WTC11 (cell line): Measurements from ENCODE around the gene TRMT2B. TPM values are rescaled to one million over a fixed set of nuclear protein-coding genes. Genes with fewer than 3 reads are reported as not detected.

ENCODE experiments used
- ATAC-seq: fragments of 200-7000 bp; cut with Tn5 transposase; 2 replicates; pipeline ENCODE4 v1.10.0; 2021; ENCODE audit warnings: mild to moderate bottlenecking, moderate library complexity
- CTCF ChIA-PET: fragments of 300-600 bp; sonication (Branson Sonifier 250); formaldehyde crosslinking; loops from one replicate; lab custom pipeline; 2021; ENCODE audit warnings: antibody characterized with exemption; lab: Charles Lee
- POLR2A ChIA-PET: fragments of 350-600 bp; sonication (Branson Sonifier 250); formaldehyde crosslinking; loops from one replicate; lab custom pipeline; 2021; ENCODE audit warnings: antibody characterized with exemption; lab: Charles Lee
- DNase-seq: peaks from one replicate; pipeline ENCODE4 v3.0.0; 2021; ENCODE audit warnings: low spot score
- H3K27ac Mint-ChIP-seq: 2 replicates; pipeline ENCODE4 v1.8.0; 2021; ENCODE audit warnings: mixed read lengths
- H3K27me3 Mint-ChIP-seq: 2 replicates; pipeline ENCODE4 v1.8.0; 2021; ENCODE audit warnings: low read depth, mild to moderate bottlenecking, moderate library complexity, mixed read lengths
- H3K36me3 Mint-ChIP-seq: 2 replicates; pipeline ENCODE4 v1.8.0; 2021; ENCODE audit warnings: mixed read lengths
- H3K4me1 Mint-ChIP-seq: 2 replicates; pipeline ENCODE4 v1.8.0; 2022; ENCODE audit warnings: mixed read lengths
- H3K4me3 Mint-ChIP-seq: 2 replicates; pipeline ENCODE4 v1.8.0; 2021; ENCODE audit warnings: mild to moderate bottlenecking, moderate library complexity, mixed read lengths
- H3K9me3 Mint-ChIP-seq: 2 replicates; pipeline ENCODE4 v1.8.0; 2021; ENCODE audit warnings: mixed read lengths
- E2F1 ChIP-seq: sonication (generic); formaldehyde crosslinking; IDR thresholded peaks from 2 replicates; pipeline ENCODE4 v1.8.0; 2022; ENCODE audit warnings: mild to moderate bottlenecking, missing genetic modification reagents
- ELF4 ChIP-seq: sonication (generic); formaldehyde crosslinking; IDR thresholded peaks from 2 replicates; pipeline ENCODE4 v1.8.1; 2022; ENCODE audit warnings: low read depth, mild to moderate bottlenecking, moderate library complexity, missing genetic modification reagents
- ERG ChIP-seq: fragments of 250-450 bp; sonication (Bioruptor Pico); IDR thresholded peaks from 2 replicates; pipeline ENCODE4 v1.8.0; 2021; ENCODE audit warnings: mild to moderate bottlenecking
- FOXJ3 ChIP-seq: sonication (generic); formaldehyde crosslinking; IDR thresholded peaks from 2 replicates; pipeline ENCODE4 v1.9.0; 2021; ENCODE audit warnings: missing genetic modification reagents, mild to moderate bottlenecking, borderline replicate concordance
- GRHL2 ChIP-seq: fragments of 250-450 bp; sonication (Bioruptor Pico); IDR thresholded peaks from 2 replicates; pipeline ENCODE4 v1.8.0; 2022; ENCODE audit warnings: mild to moderate bottlenecking, moderate library complexity; ENCODE audit not compliant: insufficient replicate concordance, severe bottlenecking
- IRF2 ChIP-seq: sonication (generic); formaldehyde crosslinking; IDR thresholded peaks from 2 replicates; pipeline ENCODE4 v1.8.0; 2022; ENCODE audit warnings: low read depth, missing genetic modification reagents, borderline replicate concordance
- JUN ChIP-seq: sonication (generic); formaldehyde crosslinking; IDR thresholded peaks from 2 replicates; pipeline ENCODE4 v1.8.0; 2023; ENCODE audit warnings: mild to moderate bottlenecking, missing genetic modification reagents
- MXD4 ChIP-seq: fragments of 250-450 bp; sonication (Bioruptor Pico); IDR thresholded peaks from 2 replicates; pipeline ENCODE4 v1.8.0; 2021; ENCODE audit warnings: mild to moderate bottlenecking, moderate library complexity, borderline replicate concordance
- NFE2L1 ChIP-seq: sonication (generic); formaldehyde crosslinking; IDR thresholded peaks from 2 replicates; pipeline ENCODE4 v1.8.1; 2023; ENCODE audit warnings: missing genetic modification reagents
- NFYB ChIP-seq: sonication (generic); formaldehyde crosslinking; conservative IDR thresholded peaks from 2 replicates; pipeline ENCODE4 v1.8.0; 2022; ENCODE audit warnings: low read depth, missing genetic modification reagents
- NR1H2 ChIP-seq: sonication (generic); formaldehyde crosslinking; IDR thresholded peaks from 2 replicates; pipeline ENCODE4 v1.9.0; 2021; ENCODE audit warnings: mild to moderate bottlenecking, moderate library complexity, missing genetic modification reagents
- PRRX2 ChIP-seq: fragments of 250-450 bp; sonication (Bioruptor Pico); IDR thresholded peaks from 2 replicates; pipeline ENCODE4 v1.8.0; 2021; ENCODE audit warnings: mild to moderate bottlenecking
- RORB ChIP-seq: fragments of 250-450 bp; sonication (Bioruptor Pico); IDR thresholded peaks from 2 replicates; pipeline ENCODE4 v1.9.0; 2021; ENCODE audit warnings: mild to moderate bottlenecking
- SMAD3 ChIP-seq: sonication (generic); formaldehyde crosslinking; IDR thresholded peaks from 2 replicates; pipeline ENCODE4 v1.8.0; 2022; ENCODE audit warnings: missing genetic modification reagents, mild to moderate bottlenecking, borderline replicate concordance
- SOX15 ChIP-seq: fragments of 250-450 bp; sonication (Bioruptor Pico); IDR thresholded peaks from 2 replicates; pipeline ENCODE4 v1.9.0; 2021; ENCODE audit warnings: mild to moderate bottlenecking
- TP53 ChIP-seq: sonication (generic); formaldehyde crosslinking; IDR thresholded peaks from 2 replicates; pipeline ENCODE4 v1.8.1; 2023; ENCODE audit warnings: mild to moderate bottlenecking, missing genetic modification reagents
- USF2 ChIP-seq: sonication (generic); formaldehyde crosslinking; IDR thresholded peaks from 2 replicates; pipeline ENCODE4 v1.8.1; 2023; ENCODE audit warnings: mild to moderate bottlenecking, missing genetic modification reagents, moderate library complexity
- ZNF121 ChIP-seq: sonication (generic); formaldehyde crosslinking; IDR thresholded peaks from 2 replicates; pipeline ENCODE4 v1.8.0; 2023; ENCODE audit warnings: missing genetic modification reagents
- ZNF219 ChIP-seq: sonication (generic); formaldehyde crosslinking; IDR thresholded peaks from 2 replicates; pipeline ENCODE4 v1.8.0; 2023; ENCODE audit warnings: missing genetic modification reagents, mild to moderate bottlenecking, borderline replicate concordance
- ZNF232 ChIP-seq: sonication (generic); formaldehyde crosslinking; IDR thresholded peaks from 2 replicates; pipeline ENCODE4 v1.8.0; 2022; ENCODE audit warnings: mild to moderate bottlenecking, missing genetic modification reagents
- ZNF396 ChIP-seq: fragments of 250-450 bp; sonication (Bioruptor Pico); IDR thresholded peaks from 2 replicates; pipeline ENCODE4 v1.8.0; 2021; ENCODE audit warnings: mild to moderate bottlenecking, moderate library complexity, borderline replicate concordance
- total RNA-seq: library from RNA; stranded (reverse); gene quantifications from 3 replicates; pipeline ENCODE4 v1.2.3, GENCODE V29; 2021
- TF ChIP-seq, protein P1 (sequence below): sonication (generic); formaldehyde crosslinking; IDR thresholded peaks from 2 replicates; pipeline ENCODE4 v1.8.0; 2023; ENCODE audit warnings: missing genetic modification reagents, mild to moderate bottlenecking, borderline replicate concordance
- TF ChIP-seq, protein P2 (sequence below): sonication (generic); formaldehyde crosslinking; IDR thresholded peaks from 2 replicates; pipeline ENCODE4 v1.8.1; 2022; ENCODE audit warnings: low read depth, missing genetic modification reagents, borderline replicate concordance
- TF ChIP-seq, protein P3 (sequence below): sonication (generic); formaldehyde crosslinking; IDR thresholded peaks from 2 replicates; pipeline ENCODE4 v1.8.1; 2023; ENCODE audit warnings: mild to moderate bottlenecking, missing genetic modification reagents, borderline replicate concordance
- TF ChIP-seq, protein P4 (sequence below): sonication (generic); formaldehyde crosslinking; IDR thresholded peaks from 2 replicates; pipeline ENCODE4 v1.8.1; 2023; ENCODE audit warnings: mild to moderate bottlenecking, missing genetic modification reagents, moderate library complexity

TRMT2B gene
- total RNA-seq, 1 experiment from 2014 or later = 14.3 TPM

DNA sequence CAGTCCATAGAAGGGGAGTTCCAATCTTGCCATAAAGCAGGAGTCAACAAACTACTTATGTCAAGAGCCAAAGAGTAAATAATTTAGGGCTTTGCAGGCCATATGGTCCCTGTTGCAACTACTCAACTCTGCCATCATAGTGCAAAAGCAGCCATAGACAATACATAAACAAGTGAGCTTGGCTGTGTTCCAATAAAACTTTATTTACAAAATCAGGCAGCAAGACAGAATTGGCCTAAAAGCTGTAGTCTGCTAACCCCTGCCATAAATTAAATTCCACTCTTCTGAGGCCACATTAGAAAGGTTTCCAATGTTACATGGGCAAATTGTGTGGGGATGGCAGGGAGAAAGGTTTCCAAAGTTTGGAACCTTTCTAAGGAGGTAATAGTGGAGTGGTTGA is 14.7 kb downstream of the TRMT2B start (continued):
- TF ChIP-seq E2F1 (CRISPR knock-in tag) (no peak), USF2 (CRISPR knock-in tag) (no peak), RORB (CRISPR knock-in tag) (no peak), ZNF232 (CRISPR knock-in tag) (no peak), ZNF219 (CRISPR knock-in tag) (no peak), PRRX2 (CRISPR knock-in tag) (no peak), ZNF121 (CRISPR knock-in tag) (no peak), SMAD3 (CRISPR knock-in tag) (no peak), ERG (CRISPR knock-in tag) (no peak)

GRCh38 chrX:101029665-101030064 is 22.2 kb downstream of the TRMT2B start:
- Mint-ChIP-seq H3K27ac (no peak overlapping the region), H3K9me3 (no peaks in the 10 kb centered on the region), H3K4me3 (no peak overlapping the region), H3K27me3 (no peaks in the 10 kb centered on the region), H3K36me3 (peaks cover 18% of the 10 kb centered on the region), H3K4me1 (no peaks in the 10 kb centered on the region)
- ChIA-PET CTCF (no interaction called here), POLR2A (no interaction called here)
- ATAC-seq = no peak
- DNase-seq = no peak
- TF ChIP-seq RORB (CRISPR knock-in tag) (no peak), NFE2L1 (CRISPR knock-in tag) (no peak), ELF4 (no peak), NFYB (CRISPR knock-in tag) (no peak), NR1H2 (CRISPR knock-in tag) (no peak), GRHL2 (CRISPR knock-in tag) (no peak), MXD4 (no peak), IRF2 (CRISPR knock-in tag) (no peak), ZNF396 (no peak), JUN (CRISPR knock-in tag) (no peak), FOXJ3 (CRISPR knock-in tag) (no peak), TP53 (CRISPR knock-in tag) (no peak), SOX15 (CRISPR knock-in tag) (no peak)
- TF ChIP-seq, protein P1, sequence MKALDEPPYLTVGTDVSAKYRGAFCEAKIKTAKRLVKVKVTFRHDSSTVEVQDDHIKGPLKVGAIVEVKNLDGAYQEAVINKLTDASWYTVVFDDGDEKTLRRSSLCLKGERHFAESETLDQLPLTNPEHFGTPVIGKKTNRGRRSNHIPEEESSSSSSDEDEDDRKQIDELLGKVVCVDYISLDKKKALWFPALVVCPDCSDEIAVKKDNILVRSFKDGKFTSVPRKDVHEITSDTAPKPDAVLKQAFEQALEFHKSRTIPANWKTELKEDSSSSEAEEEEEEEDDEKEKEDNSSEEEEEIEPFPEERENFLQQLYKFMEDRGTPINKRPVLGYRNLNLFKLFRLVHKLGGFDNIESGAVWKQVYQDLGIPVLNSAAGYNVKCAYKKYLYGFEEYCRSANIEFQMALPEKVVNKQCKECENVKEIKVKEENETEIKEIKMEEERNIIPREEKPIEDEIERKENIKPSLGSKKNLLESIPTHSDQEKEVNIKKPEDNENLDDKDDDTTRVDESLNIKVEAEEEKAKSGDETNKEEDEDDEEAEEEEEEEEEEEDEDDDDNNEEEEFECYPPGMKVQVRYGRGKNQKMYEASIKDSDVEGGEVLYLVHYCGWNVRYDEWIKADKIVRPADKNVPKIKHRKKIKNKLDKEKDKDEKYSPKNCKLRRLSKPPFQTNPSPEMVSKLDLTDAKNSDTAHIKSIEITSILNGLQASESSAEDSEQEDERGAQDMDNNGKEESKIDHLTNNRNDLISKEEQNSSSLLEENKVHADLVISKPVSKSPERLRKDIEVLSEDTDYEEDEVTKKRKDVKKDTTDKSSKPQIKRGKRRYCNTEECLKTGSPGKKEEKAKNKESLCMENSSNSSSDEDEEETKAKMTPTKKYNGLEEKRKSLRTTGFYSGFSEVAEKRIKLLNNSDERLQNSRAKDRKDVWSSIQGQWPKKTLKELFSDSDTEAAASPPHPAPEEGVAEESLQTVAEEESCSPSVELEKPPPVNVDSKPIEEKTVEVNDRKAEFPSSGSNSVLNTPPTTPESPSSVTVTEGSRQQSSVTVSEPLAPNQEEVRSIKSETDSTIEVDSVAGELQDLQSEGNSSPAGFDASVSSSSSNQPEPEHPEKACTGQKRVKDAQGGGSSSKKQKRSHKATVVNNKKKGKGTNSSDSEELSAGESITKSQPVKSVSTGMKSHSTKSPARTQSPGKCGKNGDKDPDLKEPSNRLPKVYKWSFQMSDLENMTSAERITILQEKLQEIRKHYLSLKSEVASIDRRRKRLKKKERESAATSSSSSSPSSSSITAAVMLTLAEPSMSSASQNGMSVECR (CRISPR knock-in tag) = no peak
- TF ChIP-seq, protein P2, sequence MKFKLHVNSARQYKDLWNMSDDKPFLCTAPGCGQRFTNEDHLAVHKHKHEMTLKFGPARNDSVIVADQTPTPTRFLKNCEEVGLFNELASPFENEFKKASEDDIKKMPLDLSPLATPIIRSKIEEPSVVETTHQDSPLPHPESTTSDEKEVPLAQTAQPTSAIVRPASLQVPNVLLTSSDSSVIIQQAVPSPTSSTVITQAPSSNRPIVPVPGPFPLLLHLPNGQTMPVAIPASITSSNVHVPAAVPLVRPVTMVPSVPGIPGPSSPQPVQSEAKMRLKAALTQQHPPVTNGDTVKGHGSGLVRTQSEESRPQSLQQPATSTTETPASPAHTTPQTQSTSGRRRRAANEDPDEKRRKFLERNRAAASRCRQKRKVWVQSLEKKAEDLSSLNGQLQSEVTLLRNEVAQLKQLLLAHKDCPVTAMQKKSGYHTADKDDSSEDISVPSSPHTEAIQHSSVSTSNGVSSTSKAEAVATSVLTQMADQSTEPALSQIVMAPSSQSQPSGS (CRISPR knock-in tag) = no peak
- TF ChIP-seq, protein P3, sequence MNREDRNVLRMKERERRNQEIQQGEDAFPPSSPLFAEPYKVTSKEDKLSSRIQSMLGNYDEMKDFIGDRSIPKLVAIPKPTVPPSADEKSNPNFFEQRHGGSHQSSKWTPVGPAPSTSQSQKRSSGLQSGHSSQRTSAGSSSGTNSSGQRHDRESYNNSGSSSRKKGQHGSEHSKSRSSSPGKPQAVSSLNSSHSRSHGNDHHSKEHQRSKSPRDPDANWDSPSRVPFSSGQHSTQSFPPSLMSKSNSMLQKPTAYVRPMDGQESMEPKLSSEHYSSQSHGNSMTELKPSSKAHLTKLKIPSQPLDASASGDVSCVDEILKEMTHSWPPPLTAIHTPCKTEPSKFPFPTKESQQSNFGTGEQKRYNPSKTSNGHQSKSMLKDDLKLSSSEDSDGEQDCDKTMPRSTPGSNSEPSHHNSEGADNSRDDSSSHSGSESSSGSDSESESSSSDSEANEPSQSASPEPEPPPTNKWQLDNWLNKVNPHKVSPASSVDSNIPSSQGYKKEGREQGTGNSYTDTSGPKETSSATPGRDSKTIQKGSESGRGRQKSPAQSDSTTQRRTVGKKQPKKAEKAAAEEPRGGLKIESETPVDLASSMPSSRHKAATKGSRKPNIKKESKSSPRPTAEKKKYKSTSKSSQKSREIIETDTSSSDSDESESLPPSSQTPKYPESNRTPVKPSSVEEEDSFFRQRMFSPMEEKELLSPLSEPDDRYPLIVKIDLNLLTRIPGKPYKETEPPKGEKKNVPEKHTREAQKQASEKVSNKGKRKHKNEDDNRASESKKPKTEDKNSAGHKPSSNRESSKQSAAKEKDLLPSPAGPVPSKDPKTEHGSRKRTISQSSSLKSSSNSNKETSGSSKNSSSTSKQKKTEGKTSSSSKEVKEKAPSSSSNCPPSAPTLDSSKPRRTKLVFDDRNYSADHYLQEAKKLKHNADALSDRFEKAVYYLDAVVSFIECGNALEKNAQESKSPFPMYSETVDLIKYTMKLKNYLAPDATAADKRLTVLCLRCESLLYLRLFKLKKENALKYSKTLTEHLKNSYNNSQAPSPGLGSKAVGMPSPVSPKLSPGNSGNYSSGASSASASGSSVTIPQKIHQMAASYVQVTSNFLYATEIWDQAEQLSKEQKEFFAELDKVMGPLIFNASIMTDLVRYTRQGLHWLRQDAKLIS = no peak
- TF ChIP-seq, protein P4, sequence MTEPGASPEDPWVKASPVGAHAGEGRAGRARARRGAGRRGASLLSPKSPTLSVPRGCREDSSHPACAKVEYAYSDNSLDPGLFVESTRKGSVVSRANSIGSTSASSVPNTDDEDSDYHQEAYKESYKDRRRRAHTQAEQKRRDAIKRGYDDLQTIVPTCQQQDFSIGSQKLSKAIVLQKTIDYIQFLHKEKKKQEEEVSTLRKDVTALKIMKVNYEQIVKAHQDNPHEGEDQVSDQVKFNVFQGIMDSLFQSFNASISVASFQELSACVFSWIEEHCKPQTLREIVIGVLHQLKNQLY (CRISPR knock-in tag) = no peak
